ENCODE results near the gene CCNYL1. TPM values are rescaled to one million over a fixed set of nuclear protein-coding genes. Genes with fewer than 3 reads are reported as not detected.
A peak's percentile ranks its signal among the peaks of the same experiment; 100 is the strongest.
"Not testable (repeated sequence)": the region's sequence is repeated elsewhere in the genome, so short reads cannot be mapped to it uniquely, and the experiment has no call there.

CCNYL1 gene
- total RNA-seq, 1 donor from 2014 or later = 24.3 TPM

GRCh38 chr2:207760453-207760852 lies 49.0 kb downstream of the CCNYL1 start:
- H3K4me3 Mint-ChIP-seq = no peak overlapping the region
- DNase-seq (ENCODE audit: low read depth, low spot score) = no peak
- no peaks in the 10 kb centered on the region for H3K36me3 Mint-ChIP-seq (ENCODE audit: low read depth)
- no peak for TF ChIP-seq CTCF (conservative IDR thresholded peaks at IDR 0.05)
- no peaks in the 10 kb centered on the region for H3K9me3 Mint-ChIP-seq
- peaks cover 35% of the 10 kb centered on the region for H3K27me3 Mint-ChIP-seq (ENCODE audit: low read depth)
- no peak overlapping the region for H3K27ac Mint-ChIP-seq (ENCODE audit: unreplicated experiment)
- H3K4me1 Mint-ChIP-seq = peaks cover 3% of the 10 kb centered on the region

- not testable (repeated sequence) for H3K27ac Mint-ChIP-seq (ENCODE audit: unreplicated experiment); H3K4me3 Mint-ChIP-seq; DNase-seq (ENCODE audit: low read depth, low spot score); H3K4me1 Mint-ChIP-seq; H3K36me3 Mint-ChIP-seq (ENCODE audit: low read depth); H3K9me3 Mint-ChIP-seq
- H3K27me3 Mint-ChIP-seq (ENCODE audit: low read depth) = peaks cover 43% of the 10 kb centered on the region
These were observed 50.0 kb downstream of the CCNYL1 start for GRCh38 chr2:207761426-207761825.

- Mint-ChIP-seq H3K36me3 (ENCODE audit: low read depth) (peaks cover under 1% of the 10 kb centered on the region), H3K27me3 (ENCODE audit: low read depth) (peaks cover 50% of the 10 kb centered on the region), H3K4me3 (no peak overlapping the region), H3K27ac (ENCODE audit: unreplicated experiment) (no peak overlapping the region), H3K4me1 (peaks cover 13% of the 10 kb centered on the region), H3K9me3 (no peaks in the 10 kb centered on the region)
- DNase-seq (ENCODE audit: low read depth, low spot score) = no peak
- TF ChIP-seq CTCF (conservative IDR thresholded peaks at IDR 0.05) = no peak
These were observed 50.7 kb downstream of the CCNYL1 start for GRCh38 chr2:207762146-207762545.

- DNase-seq (ENCODE audit: low read depth, low spot score) = no peak
- Mint-ChIP-seq H3K27me3 (ENCODE audit: low read depth) (peaks cover 63% of the 10 kb centered on the region), H3K9me3 (no peaks in the 10 kb centered on the region), H3K36me3 (ENCODE audit: low read depth) (peaks cover 2% of the 10 kb centered on the region), H3K4me1 (peaks cover 25% of the 10 kb centered on the region), H3K27ac (ENCODE audit: unreplicated experiment) (no peak overlapping the region), H3K4me3 (no peak overlapping the region)
- no peak for TF ChIP-seq CTCF (conservative IDR thresholded peaks at IDR 0.05)
These were observed 52.0 kb downstream of the CCNYL1 start for GRCh38 chr2:207763303-207763917.

GRCh38 chr2:207764096-207764630 lies 52.7 kb downstream of the CCNYL1 start:
- H3K36me3 Mint-ChIP-seq (ENCODE audit: low read depth) = peaks cover 2% of the 10 kb centered on the region
- peaks cover 71% of the 10 kb centered on the region for H3K27me3 Mint-ChIP-seq (ENCODE audit: low read depth)
- DNase-seq (ENCODE audit: low read depth, low spot score) = no peak
- no peaks in the 10 kb centered on the region for H3K9me3 Mint-ChIP-seq
- H3K4me3 Mint-ChIP-seq = peak overlapping the region; percentile 27
- TF ChIP-seq CTCF (conservative IDR thresholded peaks at IDR 0.05) = no peak
- peaks cover 25% of the 10 kb centered on the region for H3K4me1 Mint-ChIP-seq
- no peak overlapping the region for H3K27ac Mint-ChIP-seq (ENCODE audit: unreplicated experiment)

GRCh38 chr2:207765547-207765946 lies 54.1 kb downstream of the CCNYL1 start:
- peaks cover 77% of the 10 kb centered on the region for H3K27me3 Mint-ChIP-seq (ENCODE audit: low read depth)
- H3K27ac Mint-ChIP-seq (ENCODE audit: unreplicated experiment) = no peak overlapping the region
- H3K4me1 Mint-ChIP-seq = peaks cover 32% of the 10 kb centered on the region
- peak overlapping the region; percentile 31 for H3K4me3 Mint-ChIP-seq
- DNase-seq (ENCODE audit: low read depth, low spot score) = no peak
- TF ChIP-seq CTCF (conservative IDR thresholded peaks at IDR 0.05) = no peak
- peaks cover 2% of the 10 kb centered on the region for H3K36me3 Mint-ChIP-seq (ENCODE audit: low read depth)
- H3K9me3 Mint-ChIP-seq = no peaks in the 10 kb centered on the region
